Activated T-helper 1 cell treated with anti-CD3 and anti-CD28 coated beads, Interleukin-12 subunit alpha, Interleukin-12 subunit beta, Interleukin-2, Interleukin-4 antibody, amounts not matched to agents 30 ng/mL and 10 ng/mL and 1 ng/mL, durations not matched to agents 14 hours and 24 hours and 36 hours (primary cell): Measurements from ENCODE around the gene HS1BP3. TPM values are rescaled to one million over a fixed set of nuclear protein-coding genes. Genes with fewer than 3 reads are reported as not detected.

ENCODE experiments used
- DNase-seq: peaks from one replicate; pipeline ENCODE4 v3.0.0; 2021; ENCODE audit warnings: low spot score
- H3K27ac Mint-ChIP-seq: one replicate; pipeline ENCODE4 v1.8.0; 2021; ENCODE audit warnings: mild to moderate bottlenecking, mixed read lengths
- H3K27me3 Mint-ChIP-seq: one replicate; pipeline ENCODE4 v1.8.0; 2022; ENCODE audit warnings: mild to moderate bottlenecking, moderate library complexity, mixed read lengths; ENCODE audit not compliant: insufficient read depth
- H3K36me3 Mint-ChIP-seq: one replicate; pipeline ENCODE4 v1.8.0; 2021; ENCODE audit warnings: low read depth, mixed read lengths
- H3K4me1 Mint-ChIP-seq: one replicate; pipeline ENCODE4 v1.8.0; 2021; ENCODE audit warnings: low read depth, mixed read lengths
- H3K4me3 Mint-ChIP-seq: one replicate; pipeline ENCODE4 v1.8.0; 2021; ENCODE audit warnings: mild to moderate bottlenecking, moderate library complexity, mixed read lengths
- H3K9me3 Mint-ChIP-seq: one replicate; pipeline ENCODE4 v1.8.0; 2021; ENCODE audit warnings: mixed read lengths
- intact Hi-C: fragments of 100-400 bp; cut with micrococcal nuclease; formaldehyde crosslinking; loops from one replicate; pipeline ENCODE4 v1.15.1; 2024
- total RNA-seq: library from RNA; stranded (reverse); gene quantifications from 2 replicates; pipeline ENCODE4 v1.2.3, GENCODE V29; 2022

HS1BP3 gene
- total RNA-seq, 1 donor from 2014 or later, result 9.1 TPM

DNA sequence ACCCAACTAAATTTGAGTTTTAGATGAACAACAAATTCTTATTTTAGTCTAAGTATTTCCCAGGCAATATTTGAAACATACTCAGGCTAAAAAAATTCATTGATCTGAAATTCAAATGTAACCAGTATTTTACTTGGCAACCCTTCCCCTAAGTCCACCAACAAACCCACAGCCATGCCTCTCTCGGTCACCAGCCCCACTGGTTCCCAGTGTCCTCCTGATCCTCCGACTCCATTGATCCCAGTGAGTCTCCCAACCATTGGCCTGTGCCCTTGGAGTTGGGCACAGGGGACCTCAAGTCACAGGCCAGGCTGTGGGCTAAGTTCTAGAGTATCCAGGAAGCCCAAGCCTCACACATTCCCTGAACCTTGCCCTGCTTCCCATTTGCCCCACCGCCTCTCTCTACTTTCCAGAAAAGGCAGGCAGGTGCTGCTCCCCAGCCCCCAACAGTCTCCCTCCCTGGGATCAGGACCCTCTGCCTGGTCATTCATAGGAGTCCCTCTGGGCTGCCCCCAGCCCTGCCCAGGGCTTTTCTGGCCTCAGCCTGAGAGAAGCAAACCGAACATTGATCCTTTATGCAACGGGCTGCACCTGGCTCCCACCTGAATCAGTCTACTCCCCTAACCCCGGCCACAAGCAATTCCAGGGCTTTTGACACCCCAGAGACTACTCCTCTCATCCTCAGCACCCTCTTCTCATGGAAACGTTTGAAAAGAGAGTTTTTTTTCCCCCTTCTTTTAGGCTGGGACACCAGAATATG, 81.3 kb downstream of the HS1BP3 start:
- Mint-ChIP-seq H3K4me1 (peaks cover 20% of the 10 kb centered on the region), H3K27ac (peak overlapping the region; percentile 16), H3K4me3 (no peak overlapping the region), H3K9me3 (no peaks in the 10 kb centered on the region), H3K27me3 (peaks cover 3% of the 10 kb centered on the region), H3K36me3 (no peaks in the 10 kb centered on the region)
- no peak for DNase-seq
- intact Hi-C loops, result loop anchor here (10.0 kb wide), 1 partner anchor 205 kb away; no protein-coding TSS in a partner anchor

DNA sequence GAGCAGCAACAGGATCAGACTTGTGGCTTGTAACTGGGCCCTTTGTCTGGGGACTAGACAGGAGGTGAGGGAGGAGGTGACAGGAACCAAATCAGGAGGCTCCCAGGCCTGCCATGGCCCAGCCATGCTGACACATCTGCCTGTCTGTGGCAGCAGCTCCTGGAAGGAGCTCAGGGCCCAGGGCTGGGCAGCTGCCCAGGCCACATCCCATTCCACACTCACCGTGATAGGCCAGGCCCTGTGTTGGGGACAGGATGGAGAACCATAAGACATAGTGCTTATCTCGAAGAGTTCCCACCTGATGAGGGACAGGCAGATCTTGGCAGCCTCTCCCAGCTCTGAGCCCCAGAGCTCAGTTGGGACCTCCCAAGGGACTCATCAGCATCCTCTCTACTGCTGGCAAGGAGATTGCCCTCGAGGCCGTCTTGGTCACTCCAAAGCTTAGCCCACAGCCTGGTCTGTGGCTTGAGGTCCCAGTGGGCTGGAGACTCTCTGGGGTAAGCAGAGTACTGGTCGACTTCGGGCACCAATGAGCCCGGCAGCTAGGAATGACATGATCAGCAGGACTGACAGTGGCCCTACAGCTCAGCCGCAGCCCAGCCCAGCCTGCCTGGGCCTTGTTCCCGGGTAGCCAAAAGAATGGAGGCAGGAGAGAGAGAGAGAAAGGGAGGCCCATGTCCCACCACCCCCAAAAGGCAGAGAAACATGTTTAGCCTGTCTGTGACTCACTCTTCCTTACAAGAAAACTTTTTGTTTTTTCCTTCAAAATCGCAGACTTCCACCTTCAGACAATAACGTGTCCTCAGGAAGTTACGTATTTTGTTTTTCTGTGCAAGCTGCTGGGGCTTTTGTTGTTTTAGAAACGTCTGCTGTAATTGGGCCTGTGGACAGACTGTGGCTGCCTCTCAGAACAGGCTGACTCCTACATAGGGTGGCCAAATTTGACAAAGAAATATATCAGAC, 82.1 kb downstream of the HS1BP3 start:
- Mint-ChIP-seq H3K9me3 (no peaks in the 10 kb centered on the region), H3K36me3 (no peaks in the 10 kb centered on the region), H3K27me3 (peaks cover 3% of the 10 kb centered on the region), H3K27ac (no peak overlapping the region), H3K4me3 (no peak overlapping the region), H3K4me1 (peaks cover 12% of the 10 kb centered on the region)
- intact Hi-C loops, result no loop called here
- DNase-seq, result no peak

DNA sequence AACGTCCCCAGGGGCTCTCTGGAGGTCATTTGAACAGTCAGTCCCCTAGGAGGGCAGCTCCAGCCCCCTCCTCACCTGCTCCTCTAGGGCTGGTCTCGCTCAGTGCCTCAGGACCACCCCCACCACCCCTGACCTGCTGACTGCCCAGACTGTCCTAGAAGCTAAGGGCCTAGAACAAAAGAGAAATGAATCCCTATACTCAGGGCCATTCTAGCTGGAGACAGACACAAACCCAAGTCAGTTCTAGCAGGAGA, 83.0 kb downstream of the HS1BP3 start:
- no peak for DNase-seq
- no peak overlapping the region for H3K27ac Mint-ChIP-seq
- intact Hi-C loops, result no loop called here
- H3K9me3 Mint-ChIP-seq, result no peaks in the 10 kb centered on the region
- H3K4me1 Mint-ChIP-seq, result peaks cover 9% of the 10 kb centered on the region
- H3K4me3 Mint-ChIP-seq, result no peak overlapping the region
- H3K36me3 Mint-ChIP-seq, result no peaks in the 10 kb centered on the region
- peaks cover 6% of the 10 kb centered on the region for H3K27me3 Mint-ChIP-seq

Other genes starting within 250 kb of the HS1BP3 start
- gene RHOB, start 204.0 kb downstream of the HS1BP3 start, total RNA-seq, result 27.6 and 29.6 TPM in 2 replicates
- 0.10 and 0.15 TPM in 2 replicates for gene GDF7, start 16.0 kb upstream of the HS1BP3 start, total RNA-seq
- 34.6 and 34.7 TPM in 2 replicates for gene LDAH, start 172.0 kb upstream of the HS1BP3 start, total RNA-seq